Ovary (tissue), 9 donors: ENCODE results near the gene STARD8. TPM values are rescaled to one million over a fixed set of nuclear protein-coding genes. Genes with fewer than 3 reads are reported as not detected.

Experiments used
- DNase-seq, 5 donors: peaks; one replicate each; pipeline ENCODE4 v3.0.0-alpha.2; 2019 to 2020
- H3K27ac ChIP-seq, 2 donors: fragments of 200-600 bp; one replicate each; pipeline versions ENCODE4 v1.5.1 to v1.8.0; 2019 to 2022
- H3K27me3 ChIP-seq: fragments of 200-600 bp; one replicate; pipeline ENCODE4 v1.8.0; 2022
- H3K36me3 ChIP-seq: fragments of 200-600 bp; sonication (generic); one replicate; pipeline ENCODE4 v1.5.1; 2019
- H3K4me1 ChIP-seq: one replicate; pipeline ENCODE4 v1.8.1; 2013; ENCODE audit warnings: mild to moderate bottlenecking, moderate library complexity; ENCODE audit not compliant: insufficient read depth
- H3K4me3 ChIP-seq: fragments of 200-600 bp; sonication (generic); one replicate; pipeline ENCODE4 v1.5.1; 2017
- H3K9me3 ChIP-seq, 2 donors: fragments of 200-600 bp in 1 of 2; sonication (generic) in 1 of 2; one replicate each; pipeline versions ENCODE4 v1.5.1 to v1.8.1; 2013 to 2019; ENCODE audit warnings: mild to moderate bottlenecking in 1 of 2, moderate library complexity in 1 of 2
- EP300 ChIP-seq: sonication (generic); formaldehyde crosslinking; IDR thresholded peaks from one replicate; pipeline ENCODE4 v1.6.1; 2017; ENCODE audit warnings: antibody characterized with exemption
- POLR2A ChIP-seq: fragments of 450-650 bp; IDR thresholded peaks from one replicate; pipeline ENCODE4 v1.6.1; 2017; ENCODE audit warnings: antibody characterized with exemption, mild to moderate bottlenecking, moderate library complexity
- WGBS, 3 donors: extraction: QIAGEN DNeasy Blood & Tissue Kit in 1 of 3; methylation state at CpG; one replicate each; pipeline versions ENCODE4 v1.1.5 to v1.1.7; 2013 to 2017; 5-methylcytosine and 5-hydroxymethylcytosine counted together
- intact Hi-C, 4 donors: fragments of 100-400 bp; cut with DNase I; formaldehyde crosslinking; loops; one replicate each; pipeline versions ENCODE4 v1.11.0 to v1.15.1; 2022 to 2023
- polyA plus RNA-seq, 2 donors: library from polyadenylated mRNA; stranded (reverse); fragments of 200-250 nt in 1 of 2; fragments of 350-450 nt in 1 of 2; fragmentation: Illumina TruSeq in 1 of 2; extraction: RNeasy Lipid Tissue Mini Kit (QIAGEN cat#74804) in 1 of 2; gene quantifications; one replicate each; pipeline ENCODE4 v1.2.3, GENCODE V29; 2013 to 2014
- total RNA-seq, 7 donors: library from RNA; depleted of rRNA in 2 of 7; stranded (reverse); fragments of >200 nt in 2 of 7; fragmentation: NEBNext Ultra II Directional in 3 of 7; extraction: Animal tissue kit (Norgen Biotek cat#: 25700) in 3 of 7; gene quantifications; one replicate each; pipeline versions ENCODE4 v1.1.0 to v1.2.4, GENCODE V29; 2016 to 2023
- TF ChIP-seq, protein P1 (sequence below), 3 donors: fragments of 450-650 bp in 2 of 3; fragments of 200-600 bp in 1 of 3; IDR thresholded peaks; one replicate each; pipeline versions ENCODE4 v1.5.1 to v1.8.0; 2016 to 2022; ENCODE audit warnings: antibody characterized with exemption in 3 of 3, mild to moderate bottlenecking in 1 of 3
- donor health status: DM: no; HTN: no; CAD: no; lungs with moderate emphysema.
- donor health status: DM: no; HTN: no; CAD: no.
- donor health status: Bipolar disorder and iron deficiency.
- donor health status: DM: yes; HTN: yes; CAD: no.
- donor health status: DM: no; HTN: no; CAD: no.
- donor health status: DM: yes; HTN: yes; CAD: no.

The STARD8 gene
- total and polyA plus RNA-seq, 9 donors: 2.3 to 7.8 (median 4.6) TPM

DNA sequence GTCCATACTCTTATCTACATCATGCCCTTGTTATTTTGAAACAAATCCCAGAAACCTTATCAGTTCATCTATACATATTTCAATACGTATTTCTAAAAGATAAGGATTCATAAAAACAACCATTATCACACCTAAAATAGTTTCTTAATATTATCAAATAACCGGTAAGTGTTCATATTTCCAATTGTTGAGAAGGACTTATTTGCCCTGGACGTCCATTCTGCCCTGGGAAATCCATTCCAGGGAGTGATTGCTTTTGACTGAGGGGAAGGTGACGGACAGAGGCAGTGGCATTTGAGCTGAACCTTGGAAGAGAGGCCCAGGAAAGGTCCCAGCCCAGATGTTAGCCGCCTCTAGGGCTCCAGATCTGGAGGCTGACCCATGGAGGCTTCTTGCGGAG is 49.6 kb downstream of the STARD8 start:
- no peak overlapping the region for H3K27ac ChIP-seq
- H3K4me1 ChIP-seq: no peaks in the 10 kb centered on the region
- WGBS, 3 donors: 63 to 79% (median 70%) methylated on average over 6 of the region's 6 CpGs
- TF ChIP-seq, protein P1, sequence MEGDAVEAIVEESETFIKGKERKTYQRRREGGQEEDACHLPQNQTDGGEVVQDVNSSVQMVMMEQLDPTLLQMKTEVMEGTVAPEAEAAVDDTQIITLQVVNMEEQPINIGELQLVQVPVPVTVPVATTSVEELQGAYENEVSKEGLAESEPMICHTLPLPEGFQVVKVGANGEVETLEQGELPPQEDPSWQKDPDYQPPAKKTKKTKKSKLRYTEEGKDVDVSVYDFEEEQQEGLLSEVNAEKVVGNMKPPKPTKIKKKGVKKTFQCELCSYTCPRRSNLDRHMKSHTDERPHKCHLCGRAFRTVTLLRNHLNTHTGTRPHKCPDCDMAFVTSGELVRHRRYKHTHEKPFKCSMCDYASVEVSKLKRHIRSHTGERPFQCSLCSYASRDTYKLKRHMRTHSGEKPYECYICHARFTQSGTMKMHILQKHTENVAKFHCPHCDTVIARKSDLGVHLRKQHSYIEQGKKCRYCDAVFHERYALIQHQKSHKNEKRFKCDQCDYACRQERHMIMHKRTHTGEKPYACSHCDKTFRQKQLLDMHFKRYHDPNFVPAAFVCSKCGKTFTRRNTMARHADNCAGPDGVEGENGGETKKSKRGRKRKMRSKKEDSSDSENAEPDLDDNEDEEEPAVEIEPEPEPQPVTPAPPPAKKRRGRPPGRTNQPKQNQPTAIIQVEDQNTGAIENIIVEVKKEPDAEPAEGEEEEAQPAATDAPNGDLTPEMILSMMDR (IDR thresholded peaks at IDR 0.05): no peak
- TF ChIP-seq POLR2A (no peak), EP300 (no peak)
- H3K27me3 ChIP-seq: no peaks in the 10 kb centered on the region
- H3K36me3 ChIP-seq: no peaks in the 10 kb centered on the region
- H3K4me3 ChIP-seq: no peak overlapping the region
- intact Hi-C loops: no loop called here
- DNase-seq: no peak
- H3K9me3 ChIP-seq: no peaks in the 10 kb centered on the region

DNA sequence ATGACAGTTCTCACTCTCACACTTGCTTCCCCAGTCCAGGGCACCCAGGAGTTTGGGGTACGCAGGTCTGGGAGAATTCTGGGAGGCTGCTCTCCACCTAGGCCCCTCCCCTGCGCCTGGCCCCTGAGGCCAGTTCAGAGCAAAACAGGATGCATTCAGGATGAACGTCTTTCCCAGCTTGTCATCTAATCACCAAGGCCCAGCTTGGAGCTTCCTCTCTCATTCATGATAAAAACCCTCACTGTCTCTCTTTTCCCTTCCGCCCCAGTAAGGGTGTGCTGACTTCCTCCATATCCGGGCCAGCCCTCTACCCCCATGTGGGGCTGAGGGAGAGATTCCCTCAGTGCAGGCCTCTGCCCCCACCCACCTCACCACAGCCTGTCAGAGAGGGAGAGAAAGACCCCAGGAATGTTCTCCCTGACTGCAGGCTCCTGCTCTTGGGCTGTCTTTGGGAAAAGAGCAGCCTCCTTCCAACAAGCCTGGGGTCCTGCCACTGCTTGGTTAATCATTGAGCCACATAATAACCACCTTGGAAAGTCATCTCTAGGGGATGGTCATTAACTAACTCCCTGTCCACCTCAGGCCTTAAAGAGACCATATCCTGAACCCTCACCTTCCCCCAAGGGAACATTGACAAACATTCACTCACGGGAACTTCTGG is 50.1 kb downstream of the STARD8 start:
- no peaks in the 10 kb centered on the region for H3K27me3 ChIP-seq
- WGBS, 3 donors: 61 to 81% (median 71%) methylated on average over 6 of the region's 6 CpGs
- TF ChIP-seq EP300 (no peak), POLR2A (no peak)
- TF ChIP-seq, protein P1 (IDR thresholded peaks at IDR 0.05): no peak
- H3K9me3 ChIP-seq: no peaks in the 10 kb centered on the region
- intact Hi-C loops: no loop called here
- no peaks in the 10 kb centered on the region for H3K4me1 ChIP-seq
- no peaks in the 10 kb centered on the region for H3K36me3 ChIP-seq
- no peak for DNase-seq
- no peak overlapping the region for H3K4me3 ChIP-seq
- H3K27ac ChIP-seq: no peak overlapping the region

DNA sequence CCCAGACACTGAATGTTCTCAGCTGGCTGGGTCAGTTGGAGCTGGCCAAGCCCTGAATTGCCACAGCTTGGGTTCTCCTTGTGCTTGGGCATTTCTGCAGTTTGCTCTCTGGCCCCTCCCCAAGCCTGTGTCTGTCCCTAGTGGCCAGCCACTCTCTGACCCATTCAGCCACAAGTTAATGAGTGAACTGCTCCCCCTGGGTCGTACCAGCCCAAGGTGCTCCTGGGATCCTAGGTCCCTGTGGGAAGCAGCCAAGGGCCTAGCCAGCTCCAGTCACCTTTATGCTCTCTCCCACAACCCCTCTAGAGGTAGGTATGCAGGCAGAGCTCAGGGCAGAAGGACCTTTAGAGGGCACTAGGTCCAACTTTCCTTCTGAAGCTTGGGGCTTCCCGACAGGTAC is 51.5 kb downstream of the STARD8 start:
- no peak overlapping the region for H3K27ac ChIP-seq
- intact Hi-C loops: no loop called here
- no peak overlapping the region for H3K4me3 ChIP-seq
- no peaks in the 10 kb centered on the region for H3K4me1 ChIP-seq
- TF ChIP-seq EP300 (no peak), POLR2A (no peak)
- TF ChIP-seq, protein P1 (IDR thresholded peaks at IDR 0.05): no peak
- DNase-seq: no peak
- no peaks in the 10 kb centered on the region for H3K36me3 ChIP-seq
- no peaks in the 10 kb centered on the region for H3K27me3 ChIP-seq
- WGBS, 3 donors: 81 to 87% (median 87%) methylated on average over 2 of the region's 2 CpGs
- H3K9me3 ChIP-seq: no peaks in the 10 kb centered on the region

DNA sequence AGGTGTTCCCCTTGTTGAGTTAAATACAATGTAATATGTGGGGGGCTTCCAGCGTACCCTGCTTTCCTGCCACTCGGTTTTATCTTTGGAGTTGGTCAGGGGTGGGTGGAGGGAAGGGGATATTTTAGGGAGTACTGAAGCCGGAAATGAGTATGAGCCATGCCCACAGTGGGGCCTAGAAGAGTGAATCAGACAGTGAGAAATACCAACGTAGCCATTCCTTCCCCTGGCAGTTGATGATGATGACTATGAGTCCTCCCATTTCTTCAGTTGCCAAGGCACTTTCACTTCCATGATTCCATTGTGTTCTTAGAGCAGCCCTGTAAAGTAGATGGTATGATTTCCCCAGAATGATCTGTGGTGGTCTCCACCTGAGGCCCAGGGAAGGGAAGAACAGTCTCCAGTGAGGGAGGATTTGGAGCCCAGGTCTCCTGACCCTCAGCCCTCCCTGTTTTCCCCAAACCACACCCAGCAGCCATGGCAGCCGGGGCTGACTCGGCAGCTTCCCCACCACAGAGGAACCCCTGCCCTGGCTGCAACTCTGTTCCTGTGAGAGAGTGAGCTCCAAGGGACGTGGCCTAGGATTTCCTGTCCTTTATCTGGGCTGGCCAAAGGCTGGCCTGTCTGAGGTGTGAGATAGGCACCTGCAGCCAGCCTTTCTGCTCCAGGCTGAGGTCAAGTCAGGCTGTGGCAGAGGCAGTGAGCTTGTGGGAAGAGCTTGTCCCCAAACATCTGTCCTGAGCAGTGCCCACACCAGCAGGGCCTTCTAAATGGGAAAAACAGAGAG is 52.7 kb downstream of the STARD8 start:
- Histone ChIP-seq H3K27me3 (no peaks in the 10 kb centered on the region), H3K27ac (no peak overlapping the region), H3K4me1 (no peaks in the 10 kb centered on the region), H3K9me3 (no peaks in the 10 kb centered on the region), H3K4me3 (no peak overlapping the region), H3K36me3 (no peaks in the 10 kb centered on the region)
- DNase-seq: no peak
- 72 to 76% (median 73%) methylated on average over 7 of the region's 7 CpGs for WGBS, 3 donors
- intact Hi-C loops: no loop called here
- TF ChIP-seq POLR2A (no peak), EP300 (no peak)
- TF ChIP-seq, protein P1 (IDR thresholded peaks at IDR 0.05): no peak
